Measurements from ENCODE around the gene SLC26A6. TPM values are rescaled to one million over a fixed set of nuclear protein-coding genes. Genes with fewer than 3 reads are reported as not detected.

Gene SLC26A6
- total RNA-seq, 1 experiment from 2014 or later = 47.4 TPM

- TF ChIP-seq, protein P1, sequence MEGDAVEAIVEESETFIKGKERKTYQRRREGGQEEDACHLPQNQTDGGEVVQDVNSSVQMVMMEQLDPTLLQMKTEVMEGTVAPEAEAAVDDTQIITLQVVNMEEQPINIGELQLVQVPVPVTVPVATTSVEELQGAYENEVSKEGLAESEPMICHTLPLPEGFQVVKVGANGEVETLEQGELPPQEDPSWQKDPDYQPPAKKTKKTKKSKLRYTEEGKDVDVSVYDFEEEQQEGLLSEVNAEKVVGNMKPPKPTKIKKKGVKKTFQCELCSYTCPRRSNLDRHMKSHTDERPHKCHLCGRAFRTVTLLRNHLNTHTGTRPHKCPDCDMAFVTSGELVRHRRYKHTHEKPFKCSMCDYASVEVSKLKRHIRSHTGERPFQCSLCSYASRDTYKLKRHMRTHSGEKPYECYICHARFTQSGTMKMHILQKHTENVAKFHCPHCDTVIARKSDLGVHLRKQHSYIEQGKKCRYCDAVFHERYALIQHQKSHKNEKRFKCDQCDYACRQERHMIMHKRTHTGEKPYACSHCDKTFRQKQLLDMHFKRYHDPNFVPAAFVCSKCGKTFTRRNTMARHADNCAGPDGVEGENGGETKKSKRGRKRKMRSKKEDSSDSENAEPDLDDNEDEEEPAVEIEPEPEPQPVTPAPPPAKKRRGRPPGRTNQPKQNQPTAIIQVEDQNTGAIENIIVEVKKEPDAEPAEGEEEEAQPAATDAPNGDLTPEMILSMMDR (IDR thresholded peaks at IDR 0.05; ENCODE audit: unreplicated experiment) = no peak
- Mint-ChIP-seq H3K27me3 (ENCODE audit: insufficient read depth, unreplicated experiment) (no peaks in the 10 kb centered on the region), H3K27ac (ENCODE audit: low read depth, unreplicated experiment) (no peak overlapping the region), H3K36me3 (ENCODE audit: insufficient read depth, unreplicated experiment) (peaks cover 44% of the 10 kb centered on the region), H3K4me3 (ENCODE audit: unreplicated experiment) (no peak overlapping the region), H3K9me3 (ENCODE audit: unreplicated experiment) (no peaks in the 10 kb centered on the region), H3K4me1 (ENCODE audit: insufficient read depth, unreplicated experiment) (peaks cover 6% of the 10 kb centered on the region)
- DNase-seq (ENCODE audit: unreplicated experiment) = no peak
- intact Hi-C loops (cut with micrococcal nuclease) = loop anchor here (5.0 kb wide), 1 partner anchor 194 kb away; a partner anchor contains a TSS
- CTCF ChIA-PET = no interaction called here
- POLR2A ChIA-PET = interaction anchor here (5.0 to 5.1 kb wide), 2 partner anchors 26 to 62 kb away, joined by 50 to 88 read pairs; partner anchors contain the start of gene SLC26A6
- BruUV-seq (replicated peaks) = no TSS peak
These were observed 25.6 kb upstream of the SLC26A6 start for GRCh38 chr3:48660800-48661400.

DNA sequence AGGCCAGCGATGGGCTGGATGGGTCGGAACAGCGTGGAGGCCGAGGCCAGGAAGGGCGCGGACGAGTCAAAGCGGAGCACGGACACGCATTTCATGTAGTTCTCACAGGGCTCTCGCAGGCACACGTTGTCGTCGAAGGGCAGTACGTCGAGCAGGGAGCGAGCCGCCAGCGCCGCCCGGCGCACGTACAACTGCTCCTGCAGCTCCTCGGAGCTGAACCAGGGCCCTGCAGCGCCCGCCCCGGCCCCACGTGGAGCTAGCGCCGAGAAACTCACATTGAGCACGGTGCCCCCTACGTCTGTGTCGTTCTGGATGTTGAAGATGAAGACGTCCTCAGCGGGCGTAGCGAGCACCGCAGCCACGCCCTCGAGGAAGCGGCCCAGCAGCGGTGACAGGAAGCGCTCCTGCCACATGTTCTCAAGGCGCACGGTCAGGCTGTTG lies 21.6 kb upstream of the SLC26A6 start:
- BruUV-seq (replicated peaks) = no TSS peak
- no peak for DNase-seq (ENCODE audit: unreplicated experiment)
- H3K36me3 Mint-ChIP-seq (ENCODE audit: insufficient read depth, unreplicated experiment) = peaks cover 22% of the 10 kb centered on the region
- intact Hi-C loops (cut with micrococcal nuclease) = no loop called here
- POLR2A ChIA-PET = no interaction called here
- no peak overlapping the region for H3K4me3 Mint-ChIP-seq (ENCODE audit: unreplicated experiment)
- H3K27me3 Mint-ChIP-seq (ENCODE audit: insufficient read depth, unreplicated experiment) = no peaks in the 10 kb centered on the region
- no peaks in the 10 kb centered on the region for H3K9me3 Mint-ChIP-seq (ENCODE audit: unreplicated experiment)
- TF ChIP-seq, protein P1 (IDR thresholded peaks at IDR 0.05; ENCODE audit: unreplicated experiment) = no peak
- no peak overlapping the region for H3K27ac Mint-ChIP-seq (ENCODE audit: low read depth, unreplicated experiment)
- H3K4me1 Mint-ChIP-seq (ENCODE audit: insufficient read depth, unreplicated experiment) = no peaks in the 10 kb centered on the region
- CTCF ChIA-PET = no interaction called here

DNA sequence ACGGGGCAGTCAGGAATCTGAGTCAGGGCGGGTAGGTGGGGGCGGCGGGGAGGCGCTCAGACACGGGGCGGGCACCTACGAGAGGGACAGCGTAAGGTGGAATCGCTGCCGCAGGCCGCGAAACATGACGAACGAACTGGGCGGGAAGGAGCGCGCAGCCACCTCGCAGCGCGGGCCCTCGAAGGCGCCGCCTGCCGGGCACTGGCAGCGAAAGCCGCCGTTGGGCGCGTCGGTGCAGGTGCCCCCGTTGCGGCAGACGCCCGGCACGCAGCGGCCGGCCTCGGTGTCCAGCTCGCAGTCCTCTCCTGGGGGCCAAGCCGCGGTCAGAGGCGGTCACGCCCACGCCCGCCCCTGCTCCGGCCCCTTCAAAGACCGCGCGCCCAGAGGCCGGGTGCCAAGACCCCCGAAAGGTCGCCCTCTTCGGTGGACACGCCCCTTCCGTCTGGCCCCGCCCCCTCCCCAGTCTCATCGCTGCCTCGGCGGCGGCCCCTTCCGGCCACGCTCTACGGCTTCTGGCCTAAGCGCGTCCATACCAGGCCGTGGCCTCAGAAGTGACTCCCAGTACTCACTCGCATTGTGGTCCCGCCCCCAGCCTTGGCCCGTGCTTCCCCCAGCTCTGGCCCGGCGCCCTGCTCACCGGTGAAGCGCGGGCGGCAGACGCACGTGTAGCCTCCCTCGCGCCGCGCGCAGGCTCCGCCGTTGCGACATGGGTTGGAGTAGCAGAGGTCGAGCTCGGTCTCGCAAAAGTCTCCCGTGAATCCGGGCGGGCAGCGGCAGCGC lies 21.0 kb upstream of the SLC26A6 start:
- Mint-ChIP-seq H3K9me3 (ENCODE audit: unreplicated experiment) (no peaks in the 10 kb centered on the region), H3K4me1 (ENCODE audit: insufficient read depth, unreplicated experiment) (no peaks in the 10 kb centered on the region), H3K27me3 (ENCODE audit: insufficient read depth, unreplicated experiment) (no peaks in the 10 kb centered on the region), H3K4me3 (ENCODE audit: unreplicated experiment) (no peak overlapping the region), H3K27ac (ENCODE audit: low read depth, unreplicated experiment) (no peak overlapping the region), H3K36me3 (ENCODE audit: insufficient read depth, unreplicated experiment) (peaks cover 22% of the 10 kb centered on the region)
- BruUV-seq (replicated peaks) = no TSS peak
- intact Hi-C loops (cut with micrococcal nuclease) = no loop called here
- TF ChIP-seq, protein P1 (IDR thresholded peaks at IDR 0.05; ENCODE audit: unreplicated experiment) = no peak
- CTCF ChIA-PET = no interaction called here
- POLR2A ChIA-PET = no interaction called here
- DNase-seq (ENCODE audit: unreplicated experiment) = no peak

DNA sequence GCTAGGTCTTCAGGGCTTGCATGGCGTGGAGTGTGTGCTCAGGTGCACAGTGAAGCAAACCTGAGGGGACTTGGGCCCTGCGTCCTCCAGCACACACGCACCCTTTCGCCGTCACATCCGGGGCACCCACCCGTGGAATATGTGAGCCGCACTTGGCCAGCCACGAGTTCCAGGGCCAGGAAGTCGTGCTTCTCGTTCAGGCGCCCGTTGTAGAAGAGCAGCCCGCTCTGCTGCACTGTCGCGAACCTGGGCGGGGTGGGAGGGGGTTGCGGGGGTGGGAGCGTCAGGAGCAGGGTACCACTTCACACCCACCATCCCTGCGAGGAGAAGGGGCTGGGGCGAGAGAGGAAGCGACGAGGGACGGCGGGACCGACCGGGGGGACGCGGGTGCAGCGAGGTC lies 20.3 kb upstream of the SLC26A6 start:
- no peak overlapping the region for H3K27ac Mint-ChIP-seq (ENCODE audit: low read depth, unreplicated experiment)

More for the DNA sequence above, 20.3 kb upstream of the SLC26A6 start:
- intact Hi-C loops (cut with micrococcal nuclease) = no loop called here
- ChIA-PET CTCF (interaction anchor here (0.6 kb wide), 1 partner anchor 658 kb away, joined by 3 read pairs; no protein-coding TSS in a partner anchor), POLR2A (no interaction called here)
- no TSS peak for BruUV-seq (replicated peaks)
- no peak overlapping the region for H3K4me3 Mint-ChIP-seq (ENCODE audit: unreplicated experiment)
- H3K27me3 Mint-ChIP-seq (ENCODE audit: insufficient read depth, unreplicated experiment) = no peaks in the 10 kb centered on the region
- DNase-seq (ENCODE audit: unreplicated experiment) = no peak
- no peaks in the 10 kb centered on the region for H3K9me3 Mint-ChIP-seq (ENCODE audit: unreplicated experiment)
- H3K4me1 Mint-ChIP-seq (ENCODE audit: insufficient read depth, unreplicated experiment) = peaks cover 5% of the 10 kb centered on the region
- TF ChIP-seq, protein P1 (IDR thresholded peaks at IDR 0.05; ENCODE audit: unreplicated experiment) = no peak
- H3K36me3 Mint-ChIP-seq (ENCODE audit: insufficient read depth, unreplicated experiment) = peaks cover 17% of the 10 kb centered on the region

Data from MCF 10A (cell line).